Breast epithelium (tissue), 4 donors: ENCODE measurements around the gene NR2C2. TPM values are rescaled to one million over a fixed set of nuclear protein-coding genes. Genes with fewer than 3 reads are reported as not detected.
A peak's percentile ranks its signal among the peaks of the same experiment; 100 is the strongest.

Experiments used
- DNase-seq, 2 donors: peaks; one replicate each; pipeline ENCODE4 v3.0.0-alpha.2; 2019; ENCODE audit warnings: low spot score in 2 of 2
- H3K27ac ChIP-seq, 2 donors: fragments of 200-600 bp; sonication (generic) in 1 of 2; one replicate each; pipeline ENCODE4 v1.5.1; 2016 to 2019; ENCODE audit warnings: mild to moderate bottlenecking in 1 of 2
- H3K27me3 ChIP-seq, 2 donors: fragments of 200-600 bp; sonication (generic) in 1 of 2; one replicate each; pipeline versions ENCODE4 v1.5.1 to v1.6.0; 2017 to 2019; ENCODE audit warnings: control low read depth in 1 of 2, mild to moderate bottlenecking in 1 of 2
- H3K36me3 ChIP-seq: fragments of 200-600 bp; one replicate; pipeline ENCODE4 v1.5.1; 2019
- H3K4me1 ChIP-seq, 2 donors: fragments of 200-600 bp; sonication (generic); one replicate each; pipeline ENCODE4 v1.5.1; 2016 to 2019; ENCODE audit warnings: control low read depth in 1 of 2
- H3K4me3 ChIP-seq, 3 donors: fragments of 200-600 bp; sonication (generic); 1 replicate in 2 of 3; 2 replicates in 1 of 3; pipeline ENCODE4 v1.5.1; 2016 to 2019; ENCODE audit warnings: mild to moderate bottlenecking in 3 of 3, moderate library complexity in 2 of 3
- H3K9me3 ChIP-seq, 2 donors: fragments of 200-600 bp; sonication (generic) in 1 of 2; one replicate each; pipeline ENCODE4 v1.5.1; 2016 to 2019; ENCODE audit warnings: control low read depth in 1 of 2
- CTCF ChIP-seq, 3 donors: fragments of 450-650 bp; IDR thresholded peaks; one replicate each; pipeline ENCODE4 v1.5.1; 2016 to 2017; ENCODE audit warnings: antibody characterized with exemption in 3 of 3, mild to moderate bottlenecking in 3 of 3, moderate library complexity in 3 of 3
- POLR2A ChIP-seq: fragments of 450-650 bp; IDR thresholded peaks from one replicate; pipeline ENCODE4 v1.6.1; 2016; ENCODE audit warnings: antibody characterized with exemption, mild to moderate bottlenecking, moderate library complexity
- POLR2AphosphoS5 ChIP-seq, 3 donors: sonication (generic); formaldehyde crosslinking; IDR thresholded peaks; one replicate each; pipeline ENCODE4 v1.6.1; 2017; ENCODE audit warnings: antibody characterized with exemption in 3 of 3
- intact Hi-C: fragments of 100-400 bp; cut with DNase I; formaldehyde crosslinking; loops from one replicate; pipeline ENCODE4 v1.15.1; 2023; ENCODE audit warnings: low total_unique reads
- total RNA-seq, 3 donors: library from RNA; depleted of rRNA; stranded (reverse); fragments of >200 nt; gene quantifications; one replicate each; pipeline ENCODE4 v1.1.0, GENCODE V29; 2016

NR2C2 gene
- total RNA-seq, 3 donors from 2014 or later, result 41.9 to 71.0 (median 52.8) TPM

GRCh38 chr3:14950274-14950673, 2.9 kb downstream of the NR2C2 start:
- Histone ChIP-seq H3K36me3 (no peaks in the 10 kb centered on the region), H3K27me3 (no peaks in the 10 kb centered on the region), H3K4me3 (no peak overlapping the region), H3K27ac (no peak overlapping the region), H3K9me3 (no peaks in the 10 kb centered on the region), H3K4me1 (peaks cover 0 to 9% of the 10 kb centered on the region in 2 donors)
- no peak for TF ChIP-seq CTCF (IDR thresholded peaks at IDR 0.05)
- TF ChIP-seq POLR2A, result no peak
- TF ChIP-seq POLR2AphosphoS5 (IDR thresholded peaks at IDR 0.05), result no peak
- no peak for DNase-seq
- intact Hi-C loops, result no loop called here

- H3K9me3 ChIP-seq, result no peaks in the 10 kb centered on the region
Observed at GRCh38 chr3:14957153-14957552, 9.8 kb downstream of the NR2C2 start.

DNA sequence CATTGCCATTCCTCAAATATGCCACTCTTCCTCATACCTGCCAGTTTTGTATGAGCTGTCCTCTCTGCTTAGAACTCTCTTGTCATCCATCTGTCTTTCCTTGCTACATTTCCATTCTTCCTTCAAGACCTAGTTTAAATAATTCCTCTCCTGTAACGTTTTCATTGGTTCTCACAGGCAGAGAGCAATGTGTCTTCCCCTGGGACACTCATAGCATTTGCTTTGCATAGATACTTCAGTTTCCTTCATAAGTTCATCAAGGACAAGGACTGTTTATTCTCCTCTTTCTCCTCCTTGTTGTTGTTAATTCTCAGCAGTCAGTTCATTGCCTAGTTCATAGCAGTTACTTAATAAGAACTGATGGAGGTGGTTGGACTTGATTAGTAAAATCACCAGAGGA, 10.5 kb downstream of the NR2C2 start:
- TF ChIP-seq POLR2AphosphoS5 (IDR thresholded peaks at IDR 0.05), result no peak
- no peak for TF ChIP-seq POLR2A
- no peak for TF ChIP-seq CTCF (IDR thresholded peaks at IDR 0.05)
- Histone ChIP-seq H3K9me3 (no peaks in the 10 kb centered on the region), H3K4me3 (no peak overlapping the region), H3K36me3 (no peaks in the 10 kb centered on the region), H3K27ac (no peak overlapping the region), H3K27me3 (no peaks in the 10 kb centered on the region), H3K4me1 (peaks cover 0 to 4% of the 10 kb centered on the region in 2 donors)
- intact Hi-C loops, result no loop called here
- no peak for DNase-seq

More at GRCh38 chr3:14957153-14957552, 9.8 kb downstream of the NR2C2 start:
- Histone ChIP-seq H3K4me1 (peaks cover 0 to 4% of the 10 kb centered on the region in 2 donors), H3K27me3 (no peaks in the 10 kb centered on the region), H3K36me3 (no peaks in the 10 kb centered on the region), H3K27ac (no peak overlapping the region), H3K4me3 (no peak overlapping the region)
- DNase-seq, result no peak
- intact Hi-C loops, result no loop called here
- TF ChIP-seq CTCF (IDR thresholded peaks at IDR 0.05), result no peak
- no peak for TF ChIP-seq POLR2AphosphoS5 (IDR thresholded peaks at IDR 0.05)
- TF ChIP-seq POLR2A, result no peak

DNA sequence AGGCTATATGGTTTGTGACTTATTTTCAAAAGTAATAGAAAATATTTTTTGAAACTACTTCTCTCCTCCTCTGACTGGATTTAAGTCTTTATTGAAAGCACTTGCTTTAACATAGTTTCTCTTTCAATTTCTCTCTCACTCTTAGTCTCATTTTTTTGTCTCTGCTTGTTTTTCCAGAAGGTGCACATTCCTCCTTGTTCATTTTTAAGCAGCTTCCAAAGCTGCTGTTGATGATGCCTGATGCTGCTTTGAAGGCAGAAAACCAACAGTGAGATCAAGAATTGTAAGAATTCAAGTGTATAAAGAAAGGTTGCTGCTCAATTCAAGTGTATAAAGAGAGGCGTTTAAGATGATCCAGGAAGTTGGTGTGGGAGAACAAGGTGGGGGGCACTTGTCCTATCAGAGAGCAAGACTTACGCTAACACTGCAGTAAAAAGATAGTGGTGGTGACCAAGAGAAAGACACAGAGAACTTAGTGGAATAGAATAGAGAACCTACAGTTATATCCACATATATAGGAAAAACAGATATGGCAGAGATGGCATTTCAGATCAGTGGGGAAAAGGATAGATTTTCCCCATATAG, 12.1 kb downstream of the NR2C2 start:
- peak overlapping the region in 1 of 3 donors; percentile 23 for H3K4me3 ChIP-seq
- no peak overlapping the region for H3K27ac ChIP-seq
- H3K4me1 ChIP-seq, result peaks cover 0 to 4% of the 10 kb centered on the region in 2 donors
- no peaks in the 10 kb centered on the region for H3K9me3 ChIP-seq
- no peaks in the 10 kb centered on the region for H3K36me3 ChIP-seq
- no peak for DNase-seq
- no peak for TF ChIP-seq CTCF (IDR thresholded peaks at IDR 0.05)
- TF ChIP-seq POLR2AphosphoS5 (IDR thresholded peaks at IDR 0.05), result no peak
- no peak for TF ChIP-seq POLR2A
- intact Hi-C loops, result no loop called here
- no peaks in the 10 kb centered on the region for H3K27me3 ChIP-seq

- H3K4me1 ChIP-seq, result peaks cover 0 to 4% of the 10 kb centered on the region in 2 donors
- DNase-seq, result no peak
- H3K27me3 ChIP-seq, result no peaks in the 10 kb centered on the region
- intact Hi-C loops, result no loop called here
- H3K36me3 ChIP-seq, result no peaks in the 10 kb centered on the region
- TF ChIP-seq POLR2AphosphoS5 (IDR thresholded peaks at IDR 0.05) (no peak), CTCF (IDR thresholded peaks at IDR 0.05) (no peak), POLR2A (no peak)
- H3K9me3 ChIP-seq, result no peaks in the 10 kb centered on the region
- no peak overlapping the region for H3K4me3 ChIP-seq
- no peak overlapping the region for H3K27ac ChIP-seq
Observed at GRCh38 chr3:14962762-14963161, 15.4 kb downstream of the NR2C2 start.
